GM21786 (cell line): ENCODE measurements around the gene ATP1A4.
"Not testable (repeated sequence)": the region's sequence is repeated elsewhere in the genome, so short reads cannot be mapped to it uniquely, and the experiment has no call there.

Experiments used
- ATAC-seq: cut with Tn5 transposase; IDR thresholded peaks from one replicate; pipeline ENCODE4 v1.9.1; 2021; ENCODE audit not compliant: unreplicated experiment

ATP1A4 gene

DNA sequence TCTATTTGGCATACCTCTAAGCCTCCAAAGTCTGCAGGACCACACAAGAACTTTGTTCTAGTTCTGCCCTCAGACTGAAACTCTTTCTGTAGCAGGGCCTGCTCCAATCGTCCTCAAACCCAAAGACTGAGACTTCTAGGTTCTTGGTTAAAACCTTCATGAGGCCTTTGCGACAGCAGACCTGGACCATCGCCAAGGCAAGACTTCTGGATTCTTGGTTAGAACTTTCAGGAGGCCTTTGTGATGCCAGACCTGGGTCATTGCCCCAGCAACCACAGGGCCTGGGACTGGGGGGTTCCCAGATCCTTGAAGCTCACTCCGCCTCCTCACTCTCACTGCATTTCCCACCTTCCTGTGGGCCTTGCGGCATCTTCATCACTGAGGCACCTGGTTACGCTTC lies at the start of gene ATP1A4:
Gene ATP1A4, plus strand, starts transcription at position 301 of the 400 bp plus-strand sequence. CDS start 438 bp downstream, outside the sequence.
- ATAC-seq: no peak

DNA sequence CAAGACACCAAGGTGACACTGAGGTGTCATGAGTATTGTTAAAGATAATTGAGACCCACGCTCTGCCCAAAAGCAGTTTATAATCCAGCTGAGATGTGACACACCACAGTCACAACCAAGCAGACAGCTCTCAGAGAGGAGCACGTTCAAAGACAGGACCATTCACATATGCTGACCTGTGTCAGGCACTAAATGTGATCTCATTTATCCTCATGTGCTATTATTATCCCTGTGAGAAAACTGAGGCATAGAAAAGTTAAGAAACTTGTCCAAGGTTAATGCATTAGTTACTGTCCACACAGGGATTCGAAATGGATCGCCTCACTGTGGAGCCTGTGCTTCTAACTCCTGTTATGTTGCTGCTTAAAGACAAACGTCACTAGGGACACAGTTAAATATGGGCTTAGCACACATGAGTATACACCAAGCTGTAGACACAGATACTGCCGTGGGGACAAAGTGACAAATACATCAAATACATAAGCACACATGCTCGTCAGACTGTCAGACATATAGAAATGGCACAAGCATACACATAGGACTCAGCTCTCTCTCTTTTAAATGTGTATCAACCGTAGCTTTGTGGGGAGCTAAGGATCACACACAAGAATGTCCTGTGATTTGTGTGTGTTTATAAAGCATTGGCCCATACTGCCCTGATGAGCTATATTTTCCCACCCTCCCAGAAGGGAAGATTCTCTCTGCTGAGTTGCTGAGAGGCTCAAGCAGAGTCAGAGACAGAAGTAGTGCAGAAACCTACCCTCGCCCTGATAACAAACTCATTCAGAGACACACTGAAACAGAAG lies 49.5 kb upstream of the ATP1A4 start:
- no peak for ATAC-seq

DNA sequence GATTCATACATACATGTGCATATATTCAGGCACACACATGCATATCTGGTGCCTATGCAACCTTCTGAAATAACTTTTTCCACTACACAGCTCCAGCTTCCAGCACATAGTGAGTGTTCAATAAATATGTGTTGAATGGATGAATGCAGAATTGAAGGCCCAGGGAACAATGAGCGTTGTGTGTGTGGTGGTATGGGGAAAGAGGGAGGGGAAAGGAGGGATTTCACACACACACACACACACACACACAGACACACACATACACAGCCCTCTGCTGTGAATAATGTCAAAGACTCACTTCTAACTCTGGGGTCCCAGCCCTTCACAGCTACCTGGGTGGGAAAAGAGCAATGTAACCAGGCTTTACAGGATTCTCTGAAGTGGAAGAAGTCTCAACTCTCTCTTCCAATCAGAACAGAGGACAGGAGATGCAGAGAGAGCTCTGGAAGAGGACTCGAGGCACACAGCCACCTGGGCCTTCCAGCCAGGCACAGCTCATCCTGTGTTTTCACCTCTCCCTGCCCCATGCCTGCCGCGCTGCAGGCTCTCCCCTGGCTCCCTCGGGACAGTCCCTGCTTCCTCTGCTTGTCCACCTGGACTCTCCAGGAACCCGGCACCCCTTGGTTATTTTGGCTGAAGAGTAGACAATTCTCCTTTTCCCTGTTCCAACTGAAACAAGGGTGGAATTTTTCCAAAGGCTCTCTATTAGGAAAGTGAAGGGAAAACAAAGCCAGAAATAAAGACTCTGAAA lies 47.6 kb upstream of the ATP1A4 start:
- ATAC-seq: no peak

DNA sequence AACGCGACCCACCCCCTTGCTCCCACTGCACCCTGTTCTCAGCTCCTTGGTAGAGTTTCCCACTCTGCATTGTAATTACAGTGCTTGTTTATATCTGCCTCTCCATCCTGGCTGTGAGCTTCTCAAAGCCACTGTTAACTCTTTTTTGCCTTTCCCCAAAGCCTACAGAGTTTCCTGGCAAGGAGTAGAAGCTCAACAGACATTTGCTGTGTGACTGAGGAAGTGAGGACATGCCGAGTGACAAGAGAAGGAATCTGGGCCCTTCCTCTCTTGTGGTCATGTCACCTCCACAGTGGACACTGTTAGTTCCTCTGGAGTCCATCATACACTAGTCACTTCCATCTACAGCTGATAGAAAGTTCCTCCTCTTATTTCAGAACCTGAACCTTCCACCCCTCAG lies 46.9 kb upstream of the ATP1A4 start:
- no peak for ATAC-seq

DNA sequence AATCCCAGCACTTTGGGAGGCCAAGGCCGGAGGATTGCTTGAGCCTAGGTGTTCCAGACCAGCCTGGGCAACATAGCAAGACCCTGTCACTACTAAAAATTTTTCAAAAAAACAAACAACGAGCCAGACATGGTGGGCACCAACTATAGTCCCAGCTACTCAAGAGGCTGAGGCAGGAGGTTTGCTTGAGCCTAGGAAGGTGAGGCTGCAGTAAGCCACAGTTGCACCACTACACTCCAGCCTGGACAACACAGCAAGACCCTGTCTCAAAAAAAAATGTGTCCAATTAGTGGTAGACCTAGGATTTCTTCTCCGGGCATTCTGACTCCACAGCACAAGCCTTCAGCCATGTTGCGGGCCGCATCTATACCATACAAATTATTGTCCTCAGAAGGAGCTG lies 46.2 kb upstream of the ATP1A4 start:
- no peak for ATAC-seq

DNA sequence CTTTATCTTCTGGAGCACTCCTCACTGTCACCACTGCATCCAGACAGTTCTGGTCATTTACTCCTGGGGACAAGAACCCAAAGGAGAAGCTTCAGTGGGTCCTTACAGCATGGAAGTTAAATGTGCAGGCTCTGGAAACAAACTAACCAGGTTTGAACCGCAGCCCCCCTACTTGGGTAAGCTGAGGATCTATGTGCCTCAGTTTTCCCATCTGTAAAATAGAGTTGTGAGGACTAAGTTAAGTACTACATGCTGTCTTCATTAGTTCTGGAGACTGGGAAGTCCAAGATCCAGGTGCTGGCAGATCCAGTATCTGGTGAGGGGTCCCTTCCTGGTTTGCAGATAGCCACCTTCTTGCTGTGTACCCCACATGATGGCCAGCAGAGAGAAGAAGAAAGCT lies 43.9 kb upstream of the ATP1A4 start:
- no peak for ATAC-seq

DNA sequence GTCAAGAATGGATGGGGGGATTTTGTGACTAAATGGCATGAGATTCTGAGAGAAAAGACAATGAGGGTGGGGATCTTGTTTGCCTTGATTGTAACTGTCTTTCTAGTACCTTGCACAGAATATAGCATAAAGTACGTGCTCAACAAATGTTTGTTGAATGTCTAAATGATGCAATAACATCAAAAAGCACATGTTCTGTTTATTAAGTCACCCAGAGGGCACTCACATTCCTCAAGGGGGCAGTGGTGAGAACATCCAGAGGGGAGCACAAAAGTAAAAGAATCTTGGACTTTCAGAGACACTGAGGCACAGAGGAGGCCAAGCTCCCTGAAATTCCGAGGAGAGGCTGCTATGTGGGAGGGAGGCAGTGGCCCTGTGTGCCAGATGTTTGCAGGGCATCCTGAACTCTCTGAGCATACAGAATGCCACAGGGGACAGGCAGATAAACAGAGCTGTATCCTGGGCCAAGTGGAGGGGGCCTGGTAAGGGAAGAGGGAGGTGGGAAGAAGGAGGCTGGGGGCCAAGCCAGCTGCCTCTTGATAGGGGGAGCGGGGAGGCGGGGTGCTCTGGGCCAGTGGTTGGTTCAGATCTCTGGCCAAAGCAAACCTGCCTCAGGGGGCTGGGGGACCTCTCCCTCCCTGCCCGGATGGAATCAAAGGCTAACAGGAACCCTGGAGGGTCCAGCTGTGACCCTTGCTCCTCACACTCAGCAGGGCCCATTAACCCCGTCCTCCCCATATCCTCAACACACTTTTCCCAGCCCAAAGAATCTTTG lies 42.3 kb upstream of the ATP1A4 start:
- no peak for ATAC-seq

DNA sequence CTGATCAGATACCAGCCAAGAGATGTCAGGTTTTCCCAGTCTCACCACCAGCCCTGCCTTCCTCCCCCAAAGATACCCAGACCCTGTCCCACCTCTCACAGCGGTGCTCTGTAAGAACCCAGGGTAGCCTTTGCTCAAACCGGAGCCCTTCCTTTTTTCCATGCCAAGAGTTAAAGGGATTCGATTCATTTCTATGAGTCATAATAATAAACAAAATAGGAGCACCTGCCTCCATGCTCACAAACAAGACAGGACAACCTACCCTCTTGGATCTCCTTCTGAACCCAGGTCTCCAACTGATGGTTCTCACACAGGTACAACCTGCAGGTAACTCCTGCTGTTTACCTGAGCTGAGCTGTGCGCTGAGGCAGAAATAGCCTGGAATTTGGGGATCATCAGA lies 41.7 kb upstream of the ATP1A4 start:
- ATAC-seq: no peak

DNA sequence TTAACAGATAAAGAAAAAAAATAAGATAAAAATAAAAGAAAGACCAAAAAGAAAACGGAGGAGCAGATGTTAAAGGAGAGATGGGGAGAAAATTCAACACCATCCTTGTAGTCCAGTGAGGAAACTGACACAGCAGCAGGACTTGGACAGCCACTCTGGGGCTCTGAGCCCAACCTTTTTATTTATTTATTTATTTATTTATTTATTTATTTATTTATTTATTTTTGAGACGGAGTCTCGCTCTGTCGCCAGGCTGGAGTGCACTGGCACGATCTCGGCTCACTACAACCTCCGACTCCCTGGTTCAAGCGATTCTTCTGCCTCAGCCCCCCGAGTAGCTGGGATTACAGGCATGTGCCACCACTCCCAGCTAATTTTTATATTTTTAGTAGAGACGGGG lies 39.9 kb upstream of the ATP1A4 start:
- ATAC-seq: not testable (repeated sequence)

DNA sequence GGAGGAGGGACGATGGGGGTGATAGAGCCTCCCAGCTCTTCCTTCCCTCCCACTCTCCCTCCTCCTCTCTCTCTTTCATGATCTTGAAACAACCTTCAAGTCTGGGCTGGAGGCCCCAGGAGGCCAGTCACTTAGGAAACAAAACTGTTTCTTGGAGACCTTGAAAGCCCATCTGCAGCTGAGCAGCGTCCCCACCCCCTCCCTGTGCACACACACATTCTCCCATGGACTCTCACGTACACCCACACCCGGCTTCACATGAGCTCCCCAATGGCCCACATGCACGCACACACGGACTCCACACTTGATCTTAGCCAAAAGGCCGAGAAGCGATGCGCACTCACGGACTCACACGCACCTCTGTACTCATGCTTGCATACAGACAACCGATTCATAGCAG lies 39.0 kb upstream of the ATP1A4 start:
- no peak for ATAC-seq

DNA sequence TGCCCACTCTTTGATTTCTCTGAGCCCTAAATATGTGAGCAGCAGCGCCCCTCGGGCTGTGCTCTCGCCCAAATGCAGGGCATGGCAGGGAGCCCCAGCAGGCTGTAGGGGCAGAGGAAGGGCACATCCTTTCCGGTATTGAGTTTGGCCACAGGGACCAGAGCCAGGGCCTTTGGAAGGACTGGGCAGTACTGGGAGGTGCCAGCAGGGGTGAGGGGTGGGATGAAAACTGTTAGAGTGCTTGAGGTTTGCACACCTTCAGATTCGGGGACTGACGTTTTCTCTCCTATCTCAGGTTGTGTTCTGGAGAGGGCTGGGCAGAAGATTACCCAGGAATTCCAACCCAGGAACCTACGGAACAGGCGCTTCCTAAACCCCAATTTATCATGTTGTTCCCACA lies 38.0 kb upstream of the ATP1A4 start:
- no peak for ATAC-seq

DNA sequence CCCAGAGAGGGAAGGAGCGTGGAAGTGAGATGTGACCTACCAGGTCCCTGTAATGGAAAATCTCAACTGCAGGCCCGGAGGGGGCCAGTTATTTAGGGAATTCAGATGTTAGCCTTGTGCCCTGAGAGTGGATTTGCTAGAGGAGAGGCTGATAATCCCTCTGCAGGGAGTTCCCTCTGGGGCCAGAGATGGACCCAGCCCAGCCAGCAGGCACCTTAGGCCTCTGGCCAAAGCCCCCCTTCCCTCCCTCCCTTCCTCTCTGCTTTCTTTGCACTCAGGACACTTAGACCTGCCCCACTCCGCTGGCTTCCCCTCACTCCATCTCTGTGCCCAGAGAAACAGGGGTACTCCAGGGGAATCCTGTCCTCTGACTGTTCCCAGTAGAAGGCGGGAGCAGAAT lies 37.3 kb upstream of the ATP1A4 start:
- ATAC-seq: no peak

DNA sequence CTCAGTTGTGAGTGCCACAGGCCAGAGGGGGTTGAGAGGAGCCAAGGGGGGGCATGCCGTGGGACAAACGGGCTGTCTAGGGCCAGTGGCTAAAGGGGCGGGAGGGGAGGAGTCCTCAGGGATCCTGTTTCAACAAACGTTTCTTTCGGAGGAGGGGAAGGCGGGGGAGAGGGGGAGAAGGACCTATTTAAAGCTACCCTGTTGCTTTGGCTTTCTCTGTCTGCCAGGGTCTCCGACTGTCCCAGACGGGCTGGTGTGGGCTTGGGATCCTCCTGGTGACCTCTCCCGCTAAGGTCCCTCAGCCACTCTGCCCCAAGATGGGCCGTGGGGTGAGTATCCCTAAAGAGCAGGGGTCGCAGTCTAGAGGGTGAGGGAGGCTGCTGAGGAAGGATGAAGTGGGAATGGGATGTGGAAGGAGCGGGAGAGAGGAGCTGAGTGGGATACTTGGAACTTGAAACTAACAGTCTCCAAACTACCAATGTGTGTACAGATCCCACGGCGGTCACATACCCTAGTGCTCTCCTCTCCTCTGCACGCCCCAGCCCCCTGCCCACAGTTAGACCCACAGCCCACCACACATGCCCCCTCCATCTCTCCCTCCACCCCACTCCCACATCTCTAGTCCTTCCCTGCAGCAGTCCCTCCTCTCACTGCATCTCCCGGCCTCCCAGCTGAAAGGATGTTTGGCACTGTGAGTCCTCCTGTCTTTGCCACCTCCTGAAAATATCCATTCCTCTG lies 35.7 kb upstream of the ATP1A4 start, which contains the start of gene ATP1A2:
Gene ATP1A2, plus strand, starts transcription at position 215 of the 738 bp plus-strand sequence. Its CDS starts 103 bp downstream, at position 318.
- no peak for ATAC-seq

DNA sequence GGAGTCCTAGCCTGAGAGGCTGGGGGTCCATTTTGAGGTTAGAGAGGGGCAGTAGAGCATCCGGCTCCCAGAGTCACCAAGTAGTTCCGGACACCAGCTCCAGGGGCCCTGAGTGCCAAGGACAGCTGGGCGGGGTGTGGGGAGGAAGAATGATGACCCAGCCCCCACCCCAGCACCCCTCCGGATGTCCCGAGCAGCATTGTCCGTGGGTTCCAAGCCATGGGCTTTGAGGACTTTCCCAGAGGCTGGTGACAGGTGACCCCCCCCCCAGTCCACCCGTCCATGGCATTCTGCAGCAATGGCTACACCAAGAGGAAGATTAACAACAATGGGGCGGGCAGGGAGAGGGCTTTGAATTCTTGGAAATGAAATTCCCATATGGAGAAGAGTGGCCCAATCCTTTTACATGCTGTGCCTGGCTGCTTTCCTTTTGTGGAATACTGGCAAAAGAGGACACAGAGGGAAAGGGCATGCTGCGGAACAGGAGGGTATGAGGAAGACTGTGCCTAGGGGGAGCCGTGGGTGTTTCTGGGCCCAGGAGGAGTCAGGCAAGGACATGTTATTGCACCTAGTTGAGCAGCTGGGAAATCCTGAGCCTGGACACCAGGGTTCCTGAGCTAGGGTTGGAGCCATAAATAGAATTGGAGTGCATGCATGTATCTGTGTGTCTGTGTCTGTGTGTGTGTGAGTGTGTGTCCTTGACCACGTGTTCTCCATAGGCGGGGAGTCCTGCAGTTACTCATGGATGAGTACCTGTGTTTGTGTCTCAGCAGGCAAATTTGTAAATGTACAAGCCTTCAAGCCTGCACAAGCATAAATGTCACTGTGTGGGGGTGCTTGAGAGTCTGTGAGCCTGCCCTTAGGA lies 34.9 kb upstream of the ATP1A4 start:
- no peak for ATAC-seq

DNA sequence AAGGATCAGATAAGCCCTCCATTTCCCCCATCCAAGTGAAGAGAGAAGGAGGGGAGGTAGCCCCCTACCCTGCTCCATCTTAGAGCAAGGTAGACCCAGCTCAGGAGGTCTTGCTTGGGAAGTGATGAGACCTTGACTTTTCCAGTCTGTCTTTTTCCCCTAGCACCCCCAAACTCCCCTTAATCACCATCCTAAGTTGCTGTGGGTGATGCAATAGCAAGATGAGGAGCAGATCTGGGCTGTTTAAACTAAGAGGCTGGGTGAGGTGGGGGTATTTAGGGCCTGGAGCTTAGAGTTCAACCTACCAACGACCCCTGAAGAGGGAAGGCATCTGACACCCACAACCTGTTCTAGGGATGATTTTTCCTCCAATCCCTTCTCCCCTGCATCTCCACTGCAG lies 34.1 kb upstream of the ATP1A4 start:
- no peak for ATAC-seq

DNA sequence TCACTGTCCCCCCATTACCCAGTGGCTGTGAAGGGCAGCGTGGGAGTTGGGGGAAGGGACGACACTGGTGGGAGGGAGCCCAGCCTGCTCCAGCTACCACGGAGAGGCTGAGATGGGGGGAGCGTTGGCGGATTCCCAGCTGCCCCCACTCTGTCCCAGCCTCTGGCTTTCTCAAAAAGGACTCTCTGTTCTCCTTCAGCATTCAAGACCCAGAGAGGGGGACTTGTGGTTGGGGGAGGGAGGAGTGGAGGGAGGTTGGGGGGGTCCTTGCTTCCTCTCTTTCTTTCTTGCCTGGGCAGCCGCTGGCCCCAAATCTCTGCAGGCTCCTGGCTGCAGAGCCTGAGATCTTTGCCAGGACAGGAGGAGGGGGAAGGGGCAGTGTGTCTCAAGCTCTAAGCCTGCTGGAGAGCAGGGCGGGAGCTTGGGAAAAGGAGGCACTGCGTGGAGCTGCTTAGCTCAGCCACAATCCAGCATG lies 33.7 kb upstream of the ATP1A4 start:
- no peak for ATAC-seq

DNA sequence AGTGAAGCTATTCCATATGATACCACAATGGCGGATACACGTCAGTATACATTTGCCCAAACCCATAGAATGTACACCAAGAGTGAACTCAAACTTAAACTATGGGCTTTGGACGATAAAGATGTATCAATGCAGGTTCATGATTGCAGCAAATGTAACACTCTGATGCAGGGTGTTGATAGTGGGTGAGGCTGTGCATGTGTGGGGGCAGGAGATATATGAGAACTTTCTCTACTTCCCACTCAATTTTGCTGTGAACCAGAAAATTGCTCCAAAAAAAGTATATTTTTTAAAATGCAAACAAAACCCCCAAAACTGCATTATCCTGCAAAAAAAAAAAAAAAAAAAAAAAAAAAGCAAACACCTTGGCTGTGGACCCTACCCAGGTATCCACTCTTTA lies 32.5 kb upstream of the ATP1A4 start:
- ATAC-seq: no peak

DNA sequence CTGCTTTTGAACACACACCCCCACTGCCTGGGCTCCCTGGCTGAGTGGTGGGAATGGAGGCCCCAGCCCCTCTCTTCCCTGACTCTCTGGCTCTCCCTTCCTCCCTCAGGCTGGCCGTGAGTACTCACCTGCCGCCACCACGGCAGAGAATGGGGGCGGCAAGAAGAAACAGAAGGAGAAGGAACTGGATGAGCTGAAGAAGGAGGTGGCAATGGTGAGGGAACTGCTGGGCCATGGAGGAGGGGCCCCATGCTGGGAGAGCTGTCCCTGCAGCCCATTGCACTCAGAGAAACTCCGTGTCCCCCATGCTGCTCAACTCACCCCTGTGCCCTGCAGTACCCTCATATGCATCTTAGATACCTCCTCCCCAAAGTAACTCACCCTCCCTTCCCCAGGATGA lies 30.6 kb upstream of the ATP1A4 start:
- ATAC-seq: no peak

DNA sequence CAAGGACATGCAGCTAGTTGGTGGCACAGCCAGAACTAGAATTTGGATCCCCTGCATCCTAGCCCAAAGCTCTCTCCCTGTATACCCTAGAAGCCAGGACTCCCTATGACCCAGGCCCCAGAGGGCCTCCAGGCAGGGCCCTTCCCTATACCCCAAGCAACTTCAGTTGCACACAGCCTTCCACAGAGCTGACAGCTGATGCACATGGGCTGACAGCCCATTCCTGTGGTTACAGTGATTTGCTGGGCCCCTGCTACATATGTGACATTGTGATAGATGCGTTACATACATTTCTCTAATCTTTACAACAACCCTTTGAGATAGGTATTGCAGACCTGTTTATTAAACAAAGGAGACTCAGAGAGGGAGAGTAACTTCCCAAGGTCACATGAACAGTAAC lies 30.0 kb upstream of the ATP1A4 start:
- ATAC-seq: no peak

DNA sequence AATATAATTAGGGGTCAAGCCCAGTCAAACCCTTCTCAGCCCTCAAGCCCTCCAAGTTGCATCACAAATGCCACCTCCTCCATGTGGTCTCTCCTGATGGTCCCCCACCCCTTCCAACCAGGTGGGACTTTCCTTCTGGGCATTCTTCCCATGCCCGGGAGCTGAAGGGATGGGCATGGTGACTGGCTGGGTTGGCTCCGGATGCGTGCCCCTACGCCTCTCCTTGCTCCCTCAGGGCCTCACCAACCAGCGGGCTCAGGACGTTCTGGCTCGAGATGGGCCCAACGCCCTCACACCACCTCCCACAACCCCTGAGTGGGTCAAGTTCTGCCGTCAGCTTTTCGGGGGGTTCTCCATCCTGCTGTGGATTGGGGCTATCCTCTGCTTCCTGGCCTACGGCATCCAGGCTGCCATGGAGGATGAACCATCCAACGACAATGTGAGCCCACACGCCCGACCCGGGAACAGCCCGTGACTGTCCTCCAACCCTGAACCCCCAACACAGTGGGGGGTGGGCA lies 28.4 kb upstream of the ATP1A4 start:
- ATAC-seq: no peak
